Muscle layer of colon (tissue), 2 donors: ENCODE data around the gene FBXO22.

Source experiments
- H3K27ac ChIP-seq: one replicate; pipeline ENCODE4 v1.7.0; 2013; ENCODE audit warnings: low read depth, mild to moderate bottlenecking, low read length, moderate library complexity
- H3K27me3 ChIP-seq, 2 donors: one replicate each; pipeline ENCODE4 v1.7.0; 2013; ENCODE audit warnings: low read length in 2 of 2, mild to moderate bottlenecking in 2 of 2; ENCODE audit not compliant: insufficient read depth in 2 of 2, control insufficient read depth in 1 of 2
- H3K36me3 ChIP-seq: one replicate; pipeline ENCODE4 v1.7.0; 2013; ENCODE audit warnings: mild to moderate bottlenecking, low read length; ENCODE audit not compliant: insufficient read depth
- H3K4me1 ChIP-seq: one replicate; pipeline ENCODE4 v1.7.0; 2013; ENCODE audit warnings: mild to moderate bottlenecking, low read length; ENCODE audit not compliant: insufficient read depth
- H3K4me3 ChIP-seq, 2 donors: one replicate each; pipeline ENCODE4 v1.7.0; 2013; ENCODE audit warnings: low read length in 2 of 2, low read depth in 1 of 2, mild to moderate bottlenecking in 1 of 2, moderate library complexity in 1 of 2
- H3K9ac ChIP-seq: one replicate; pipeline ENCODE4 v1.7.0; 2013; ENCODE audit warnings: low read length
- H3K9me3 ChIP-seq: one replicate; pipeline ENCODE4 v1.7.0; 2013; ENCODE audit warnings: mild to moderate bottlenecking, low read length
- donor health status: abdominal sarcoma.
- donor health status: Adenocarcinoma of cecum.

The FBXO22 gene

GRCh38 chr15:75921732-75922703 is 18.3 kb downstream of the FBXO22 start:
- Histone ChIP-seq H3K9ac (no peak overlapping the region), H3K36me3 (peaks cover 7% of the 10 kb centered on the region), H3K9me3 (no peaks in the 10 kb centered on the region), H3K4me1 (peaks cover 10% of the 10 kb centered on the region), H3K27ac (no peak overlapping the region), H3K27me3 (no peaks in the 10 kb centered on the region), H3K4me3 (no peak overlapping the region)

- Histone ChIP-seq H3K9ac (no peak overlapping the region), H3K4me3 (no peak overlapping the region), H3K27me3 (no peaks in the 10 kb centered on the region), H3K36me3 (peaks cover 1% of the 10 kb centered on the region), H3K4me1 (peaks cover 10% of the 10 kb centered on the region), H3K27ac (no peak overlapping the region), H3K9me3 (no peaks in the 10 kb centered on the region)
Measured at GRCh38 chr15:75923756-75924155, 20.1 kb downstream of the FBXO22 start.

GRCh38 chr15:75924576-75924975 is 20.9 kb downstream of the FBXO22 start:
- H3K4me1 ChIP-seq: peaks cover 10% of the 10 kb centered on the region
- no peaks in the 10 kb centered on the region for H3K27me3 ChIP-seq
- no peaks in the 10 kb centered on the region for H3K9me3 ChIP-seq
- no peak overlapping the region for H3K9ac ChIP-seq
- H3K4me3 ChIP-seq: no peak overlapping the region
- no peak overlapping the region for H3K27ac ChIP-seq
- H3K36me3 ChIP-seq: peaks cover under 1% of the 10 kb centered on the region

- H3K4me3 ChIP-seq: no peak overlapping the region
- no peak overlapping the region for H3K9ac ChIP-seq
- peaks cover 7% of the 10 kb centered on the region for H3K36me3 ChIP-seq
Measured at GRCh38 chr15:75925440-75925839, 21.8 kb downstream of the FBXO22 start.

GRCh38 chr15:75926931-75927330 is 23.3 kb downstream of the FBXO22 start:
- Histone ChIP-seq H3K36me3 (peaks cover 14% of the 10 kb centered on the region), H3K9me3 (no peaks in the 10 kb centered on the region), H3K4me3 (no peak overlapping the region), H3K27me3 (no peaks in the 10 kb centered on the region), H3K4me1 (peaks cover 7% of the 10 kb centered on the region), H3K9ac (no peak overlapping the region), H3K27ac (no peak overlapping the region)

More at GRCh38 chr15:75925440-75925839, 21.8 kb downstream of the FBXO22 start:
- H3K9me3 ChIP-seq: no peaks in the 10 kb centered on the region
- H3K4me1 ChIP-seq: peaks cover 10% of the 10 kb centered on the region
- no peak overlapping the region for H3K27ac ChIP-seq
- H3K27me3 ChIP-seq: no peaks in the 10 kb centered on the region

- Histone ChIP-seq H3K4me1 (peaks cover under 1% of the 10 kb centered on the region), H3K4me3 (no peak overlapping the region), H3K27ac (no peak overlapping the region), H3K9ac (no peak overlapping the region), H3K27me3 (no peaks in the 10 kb centered on the region), H3K36me3 (peaks cover 17% of the 10 kb centered on the region), H3K9me3 (no peaks in the 10 kb centered on the region)
Measured at GRCh38 chr15:75927601-75928000, 23.9 kb downstream of the FBXO22 start.

GRCh38 chr15:75928680-75929608 is 25.3 kb downstream of the FBXO22 start:
- Histone ChIP-seq H3K9me3 (no peaks in the 10 kb centered on the region), H3K4me1 (no peaks in the 10 kb centered on the region), H3K9ac (no peak overlapping the region), H3K36me3 (peaks cover 18% of the 10 kb centered on the region), H3K27ac (no peak overlapping the region), H3K4me3 (no peak overlapping the region), H3K27me3 (no peaks in the 10 kb centered on the region)

- Histone ChIP-seq H3K27me3 (no peaks in the 10 kb centered on the region), H3K36me3 (peaks cover 18% of the 10 kb centered on the region), H3K4me1 (no peaks in the 10 kb centered on the region), H3K9ac (no peak overlapping the region), H3K4me3 (no peak overlapping the region), H3K9me3 (no peaks in the 10 kb centered on the region), H3K27ac (no peak overlapping the region)
Measured at GRCh38 chr15:75929799-75930565, 26.3 kb downstream of the FBXO22 start.

GRCh38 chr15:75930866-75931265 is 27.2 kb downstream of the FBXO22 start:
- Histone ChIP-seq H3K9me3 (no peaks in the 10 kb centered on the region), H3K9ac (no peak overlapping the region), H3K36me3 (peaks cover 18% of the 10 kb centered on the region), H3K4me1 (no peaks in the 10 kb centered on the region), H3K4me3 (no peak overlapping the region), H3K27me3 (no peaks in the 10 kb centered on the region), H3K27ac (no peak overlapping the region)

GRCh38 chr15:75942464-75942863 is 38.8 kb downstream of the FBXO22 start:
- H3K27ac ChIP-seq: no peak overlapping the region
- no peaks in the 10 kb centered on the region for H3K27me3 ChIP-seq

GRCh38 chr15:75943246-75943645 is 39.6 kb downstream of the FBXO22 start:
- no peak overlapping the region for H3K9ac ChIP-seq
- no peaks in the 10 kb centered on the region for H3K27me3 ChIP-seq
- no peaks in the 10 kb centered on the region for H3K9me3 ChIP-seq
- H3K36me3 ChIP-seq: no peaks in the 10 kb centered on the region
- no peak overlapping the region for H3K4me3 ChIP-seq
- no peak overlapping the region for H3K27ac ChIP-seq
- no peaks in the 10 kb centered on the region for H3K4me1 ChIP-seq

More at GRCh38 chr15:75942464-75942863, 38.8 kb downstream of the FBXO22 start:
- Histone ChIP-seq H3K9ac (no peak overlapping the region), H3K36me3 (no peaks in the 10 kb centered on the region), H3K4me1 (no peaks in the 10 kb centered on the region), H3K9me3 (no peaks in the 10 kb centered on the region), H3K4me3 (no peak overlapping the region)
